ENCODE results near the gene EEFSEC.

The EEFSEC gene

DNA sequence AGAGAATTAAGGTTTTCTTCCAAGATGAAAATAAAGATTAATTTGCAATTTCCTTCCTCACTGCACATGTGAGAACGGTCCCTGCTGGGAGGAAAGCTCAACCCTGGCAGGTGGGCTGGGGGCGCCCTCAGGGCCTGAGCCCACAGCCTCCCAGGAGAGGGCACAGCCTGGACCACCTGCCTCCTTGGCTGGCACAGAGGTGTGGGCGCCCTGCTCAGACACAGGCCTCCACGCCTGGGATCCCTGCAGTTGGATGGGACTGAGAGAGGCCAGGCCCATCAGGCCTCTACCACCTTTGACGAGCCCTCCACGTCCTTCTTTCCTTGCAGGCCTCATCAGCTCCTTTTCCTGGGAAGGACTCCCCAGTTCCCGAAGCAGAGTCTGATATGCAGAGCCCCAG is 267.0 kb downstream of the EEFSEC start:
- no peak for DNase-seq

GRCh38 chr3:128420720-128421438 is 267.6 kb downstream of the EEFSEC start:
- no peak for DNase-seq

- DNase-seq, result no peak
These were observed 268.2 kb downstream of the EEFSEC start for GRCh38 chr3:128421439-128421836.

DNA sequence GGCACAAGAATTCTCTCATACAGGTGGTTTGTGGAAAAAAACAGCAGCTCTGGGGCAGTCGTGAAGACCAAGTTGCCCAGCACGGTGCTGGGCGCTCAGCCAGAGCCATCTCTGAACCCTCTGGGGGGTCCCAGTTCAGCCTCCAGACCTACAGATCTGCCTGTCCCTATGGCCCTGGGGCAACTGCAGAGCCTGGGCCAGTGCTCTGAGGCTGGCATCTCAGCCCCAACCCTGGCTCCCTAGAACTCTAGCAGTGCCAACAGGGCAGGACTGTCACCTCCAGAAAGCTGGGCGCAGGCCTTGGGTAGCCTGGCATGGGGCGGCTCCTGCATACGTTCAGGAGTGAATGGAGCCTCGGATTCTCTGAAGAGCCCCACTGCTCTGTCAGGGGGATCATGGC is 268.7 kb downstream of the EEFSEC start:
- no peak for DNase-seq

GRCh38 chr3:128422762-128423524 is 269.7 kb downstream of the EEFSEC start:
- DNase-seq, result no peak

DNA sequence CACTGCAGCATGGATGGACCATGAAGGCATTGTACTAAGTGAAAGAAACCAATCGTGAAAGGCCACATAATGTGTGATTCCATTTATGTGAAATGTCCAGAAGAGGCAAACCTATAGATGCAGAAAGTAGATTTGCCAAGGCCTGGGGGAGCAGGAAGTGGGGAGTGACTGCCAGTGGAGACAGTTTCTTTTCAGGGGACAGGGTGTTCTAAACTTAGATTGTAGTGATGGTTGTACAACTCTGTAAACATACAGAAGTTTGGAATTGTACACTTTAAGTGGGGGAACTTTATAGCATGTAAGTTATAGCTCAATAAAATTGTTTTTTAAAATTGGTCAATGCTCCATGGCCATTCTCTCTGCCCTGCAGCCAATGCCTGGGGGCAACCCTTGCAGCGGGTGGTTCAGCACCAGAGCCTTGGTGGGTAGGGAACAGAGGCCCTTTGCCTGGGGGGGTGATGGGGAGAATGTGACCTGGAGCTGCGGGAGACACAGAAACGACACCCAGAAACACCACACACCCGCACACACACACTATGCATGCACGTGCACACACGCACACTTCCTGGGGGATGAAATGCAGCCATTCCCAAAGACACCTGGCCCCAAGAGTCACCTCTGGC is 270.4 kb downstream of the EEFSEC start:
- DNase-seq, result no peak

- no peak for DNase-seq
These were observed 271.3 kb downstream of the EEFSEC start for GRCh38 chr3:128424508-128425069.

- no peak for DNase-seq
These were observed 272.0 kb downstream of the EEFSEC start for GRCh38 chr3:128425142-128425845.

DNA sequence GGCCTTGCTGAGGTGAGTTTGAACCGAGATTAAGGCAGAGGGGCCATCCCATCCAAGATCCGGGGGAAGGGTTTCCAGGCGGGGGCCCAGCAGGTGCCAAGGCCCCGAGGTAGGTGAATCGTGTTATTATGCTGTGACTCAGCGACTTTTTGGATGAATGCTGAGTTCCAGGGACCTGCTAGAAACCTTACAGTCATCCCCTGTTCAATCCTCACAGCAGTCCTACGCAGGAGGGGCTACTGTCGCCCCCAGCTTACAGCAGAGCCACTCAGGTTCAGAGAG is 272.5 kb downstream of the EEFSEC start:
- DNase-seq, result no peak

GRCh38 chr3:128426128-128426921 is 273.0 kb downstream of the EEFSEC start:
- DNase-seq, result peak; percentile 47

DNA sequence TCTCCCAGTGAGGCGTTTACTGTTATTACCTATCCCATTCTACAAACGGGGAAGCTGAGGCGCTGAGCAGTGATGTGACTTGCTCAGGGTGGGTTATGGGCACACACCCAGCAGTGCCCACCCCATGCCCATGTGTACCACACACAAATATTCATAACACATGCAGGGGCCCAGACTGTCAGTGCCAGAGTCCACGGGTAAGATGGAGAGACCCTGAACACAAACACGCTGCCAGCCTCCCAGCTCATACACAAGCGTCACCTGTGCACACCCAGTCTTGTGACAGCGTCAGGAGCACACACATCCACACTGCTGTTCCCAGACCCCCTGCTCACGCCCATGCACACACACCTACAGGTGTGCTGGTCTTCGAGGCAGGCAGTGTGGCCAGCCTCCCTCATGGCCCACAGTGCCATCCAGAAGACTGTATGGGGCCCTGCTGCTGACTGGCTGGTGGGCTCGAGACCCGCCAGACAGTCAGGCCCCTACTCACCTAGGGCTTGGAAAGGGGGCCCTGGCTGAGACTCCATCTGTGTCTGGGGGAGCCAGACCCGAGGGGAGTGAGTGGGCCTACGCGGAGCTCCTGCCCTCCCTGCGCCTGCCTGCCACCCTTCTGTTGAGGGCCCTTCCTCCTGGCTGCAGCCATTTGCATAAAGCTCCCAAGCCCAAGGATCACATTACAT is 274.0 kb downstream of the EEFSEC start:
- DNase-seq, result no peak

GRCh38 chr3:128427872-128428822 is 274.9 kb downstream of the EEFSEC start:
- no peak for DNase-seq

- no peak for DNase-seq
These were observed 276.0 kb downstream of the EEFSEC start for GRCh38 chr3:128429275-128429674.

DNA sequence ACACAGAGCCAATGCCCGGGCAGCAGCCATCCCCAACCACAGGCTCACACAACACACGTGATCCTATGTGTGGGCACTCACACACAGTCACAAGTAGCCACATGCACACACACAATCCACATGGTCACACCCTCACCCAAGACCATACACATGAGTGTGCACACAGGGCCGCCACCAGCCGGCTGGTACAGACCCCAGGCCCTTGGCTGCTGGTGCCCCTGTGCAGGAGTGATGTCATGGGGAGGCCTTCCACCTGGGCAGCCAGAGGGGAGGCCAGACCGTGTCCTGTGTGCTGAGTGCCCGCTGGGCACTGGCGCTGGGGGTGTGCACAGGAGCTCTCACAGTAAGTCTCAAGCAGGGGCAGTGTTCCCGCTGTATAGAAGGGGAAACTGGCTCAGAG is 276.5 kb downstream of the EEFSEC start:
- DNase-seq, result no peak

GRCh38 chr3:128430301-128430700 is 277.0 kb downstream of the EEFSEC start:
- DNase-seq, result no peak

DNA sequence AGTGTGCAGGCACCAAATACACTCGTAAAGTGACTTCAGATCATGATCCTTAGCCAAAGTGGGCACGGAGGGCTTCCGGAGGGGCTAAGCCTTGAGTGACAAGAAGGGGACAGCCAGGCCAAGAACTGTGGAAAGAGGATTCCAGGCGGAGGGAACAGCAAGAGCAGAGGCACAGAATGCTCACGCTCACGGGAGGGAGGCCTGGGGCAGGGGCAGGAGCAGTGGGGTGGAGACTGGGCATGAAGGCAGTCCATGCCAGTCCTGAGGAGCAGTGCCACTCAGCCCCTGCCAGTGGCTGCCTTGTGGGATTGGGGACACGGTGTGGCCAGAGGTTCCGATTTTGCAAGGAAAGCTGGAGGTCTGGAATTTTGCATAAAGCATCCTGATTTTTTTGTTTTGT is 277.4 kb downstream of the EEFSEC start:
- no peak for DNase-seq

GRCh38 chr3:128431803-128432300 is 278.6 kb downstream of the EEFSEC start:
- no peak for DNase-seq

- no peak for DNase-seq
These were observed 279.2 kb downstream of the EEFSEC start for GRCh38 chr3:128432301-128432970.

- DNase-seq, result no peak
These were observed 279.9 kb downstream of the EEFSEC start for GRCh38 chr3:128432971-128433836.
